ENCODE data around the gene ERBB4. TPM values are rescaled to one million over a fixed set of nuclear protein-coding genes. Genes with fewer than 3 reads are reported as not detected.

The ERBB4 gene
- total RNA-seq, 1 experiment from 2014 or later = 0.04 TPM

DNA sequence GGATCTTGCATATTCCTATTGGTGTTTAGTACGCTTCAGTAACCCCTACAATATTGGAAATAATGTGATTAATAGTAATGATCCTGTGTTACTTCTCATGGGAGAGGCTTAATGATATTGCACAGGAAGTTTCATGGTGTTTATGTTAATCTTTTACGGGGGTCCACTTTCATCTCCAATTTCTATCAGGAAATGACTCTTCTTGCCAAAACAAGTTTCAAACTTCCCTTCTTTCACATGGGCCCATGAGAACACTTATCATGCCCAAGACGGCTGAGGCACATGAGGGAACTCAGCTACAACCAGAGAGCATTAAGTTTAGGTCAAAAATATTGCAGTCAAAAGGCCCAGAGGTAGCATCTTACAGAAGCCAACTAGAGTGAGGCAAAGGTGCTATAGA, 7.6 kb downstream of the ERBB4 start:
- H3K4me3 Mint-ChIP-seq = no peak overlapping the region
- no peaks in the 10 kb centered on the region for H4K20me1 ChIP-seq (ENCODE audit: control insufficient read depth, insufficient read depth, insufficient read length)
- H3K9ac ChIP-seq (ENCODE audit: extremely low read depth, insufficient read length, low read length) = no peak overlapping the region
- no peak overlapping the region for H4K91ac ChIP-seq (ENCODE audit: insufficient read length, low read depth, low read length)
- no peak overlapping the region for H2BK120ac ChIP-seq (ENCODE audit: low read depth, low read length, poor library complexity, severe bottlenecking)
- peaks cover 3% of the 10 kb centered on the region; the same call in 1 of the 2 replicates for H3K27me3 ChIP-seq (ENCODE audit: insufficient read depth, low read length)
- no peak overlapping the region for H3T11ph ChIP-seq (ENCODE audit: low read length)
- H2BK20ac ChIP-seq (ENCODE audit: low read depth, low read length, poor library complexity, severe bottlenecking) = no peak overlapping the region
- no peaks in the 10 kb centered on the region for H3K36me3 Mint-ChIP-seq (ENCODE audit: insufficient read depth in 1 of 3, low read depth in 3 of 3)
- H3K4me2 ChIP-seq (ENCODE audit: insufficient read depth, insufficient read length, low read length) = no peak overlapping the region
- H3K27me3 Mint-ChIP-seq (ENCODE audit: low read depth) = peaks cover 25% of the 10 kb centered on the region
- no peaks in the 10 kb centered on the region for H3K4me1 ChIP-seq (ENCODE audit: insufficient read depth, low read length)
- no peak overlapping the region for H4K5ac ChIP-seq (ENCODE audit: insufficient read length, low read depth, low read length)
- H3K56ac ChIP-seq (ENCODE audit: insufficient read length, low read depth, low read length) = no peak overlapping the region
- no peaks in the 10 kb centered on the region for H3K79me2 ChIP-seq (ENCODE audit: insufficient read depth, low read length)
- no peak overlapping the region for H3K27ac ChIP-seq (ENCODE audit: insufficient read length, low read depth, low read length)
- no peak overlapping the region for H4K8ac ChIP-seq (replicated peaks; ENCODE audit: insufficient read length, low read depth, low read length)
- H3K9me3 ChIP-seq (ENCODE audit: control insufficient read depth, low read depth, low read length) = no peaks in the 10 kb centered on the region
- H3K27ac Mint-ChIP-seq = no peak overlapping the region
- H2BK5ac ChIP-seq (ENCODE audit: insufficient read length, low read length) = no peak overlapping the region
- H3K4ac ChIP-seq (ENCODE audit: low read depth, low read length) = no peak overlapping the region
- no peaks in the 10 kb centered on the region for H3K79me1 ChIP-seq (ENCODE audit: insufficient read depth, low read depth, low read length, poor library complexity, severe bottlenecking)
- no peak overlapping the region for H3K23ac ChIP-seq (ENCODE audit: insufficient read length, low read depth, low read length)
- H3K14ac ChIP-seq (ENCODE audit: insufficient read depth, low read length) = no peak overlapping the region
- H2BK15ac ChIP-seq (ENCODE audit: low read depth, low read length) = no peak overlapping the region
- H3K9me3 Mint-ChIP-seq = no peaks in the 10 kb centered on the region
- no CpG with 5 or more reads among the region's 3 CpGs for WGBS (ENCODE audit: extremely low coverage, insufficient read length, low lambda C conversion rate)
- H2AFZ ChIP-seq (ENCODE audit: low read length) = no peak overlapping the region
- TF ChIP-seq, protein P1, sequence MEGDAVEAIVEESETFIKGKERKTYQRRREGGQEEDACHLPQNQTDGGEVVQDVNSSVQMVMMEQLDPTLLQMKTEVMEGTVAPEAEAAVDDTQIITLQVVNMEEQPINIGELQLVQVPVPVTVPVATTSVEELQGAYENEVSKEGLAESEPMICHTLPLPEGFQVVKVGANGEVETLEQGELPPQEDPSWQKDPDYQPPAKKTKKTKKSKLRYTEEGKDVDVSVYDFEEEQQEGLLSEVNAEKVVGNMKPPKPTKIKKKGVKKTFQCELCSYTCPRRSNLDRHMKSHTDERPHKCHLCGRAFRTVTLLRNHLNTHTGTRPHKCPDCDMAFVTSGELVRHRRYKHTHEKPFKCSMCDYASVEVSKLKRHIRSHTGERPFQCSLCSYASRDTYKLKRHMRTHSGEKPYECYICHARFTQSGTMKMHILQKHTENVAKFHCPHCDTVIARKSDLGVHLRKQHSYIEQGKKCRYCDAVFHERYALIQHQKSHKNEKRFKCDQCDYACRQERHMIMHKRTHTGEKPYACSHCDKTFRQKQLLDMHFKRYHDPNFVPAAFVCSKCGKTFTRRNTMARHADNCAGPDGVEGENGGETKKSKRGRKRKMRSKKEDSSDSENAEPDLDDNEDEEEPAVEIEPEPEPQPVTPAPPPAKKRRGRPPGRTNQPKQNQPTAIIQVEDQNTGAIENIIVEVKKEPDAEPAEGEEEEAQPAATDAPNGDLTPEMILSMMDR (conservative IDR thresholded peaks at IDR 0.05) = no peak
- no peak overlapping the region for H2AK5ac ChIP-seq (ENCODE audit: insufficient read length, low read length)
- H2BK12ac ChIP-seq (ENCODE audit: insufficient read length, low read depth, low read length) = no peak overlapping the region
- peaks cover 3 to 4% of the 10 kb centered on the region in 2 experiments for H3K4me1 Mint-ChIP-seq
- H3K18ac ChIP-seq (ENCODE audit: insufficient read length, low read depth, low read length) = no peak overlapping the region
- DNase-seq = no peak
- H3K23me2 ChIP-seq (ENCODE audit: insufficient read length, low read depth, low read length, poor library complexity, severe bottlenecking) = peaks cover 1% of the 10 kb centered on the region

Data from H9 (cell line).